Stimulated activated naive CD8-positive, alpha-beta T cell treated with anti-CD3 and anti-CD28 coated beads, Interleukin-15, Interleukin-2, amounts not matched to agents 100 ng/mL and 50 ng/mL, for 24 hours (primary cell): Measurements from ENCODE around the gene FLII.

Experiments
- H3K27ac Mint-ChIP-seq: one replicate; pipeline ENCODE4 v1.8.0; 2021; ENCODE audit warnings: mild to moderate bottlenecking, mixed read lengths
- H3K27me3 Mint-ChIP-seq: one replicate; pipeline ENCODE4 v1.8.0; 2021; ENCODE audit warnings: mixed read lengths
- H3K36me3 Mint-ChIP-seq: one replicate; pipeline ENCODE4 v1.8.0; 2021; ENCODE audit warnings: low read depth, mixed read lengths
- H3K4me1 Mint-ChIP-seq: one replicate; pipeline ENCODE4 v1.8.0; 2021; ENCODE audit warnings: low read depth, mixed read lengths
- H3K4me3 Mint-ChIP-seq: one replicate; pipeline ENCODE4 v1.8.0; 2021; ENCODE audit warnings: mild to moderate bottlenecking, mixed read lengths
- H3K9me3 Mint-ChIP-seq: one replicate; pipeline ENCODE4 v1.8.0; 2021; ENCODE audit warnings: mixed read lengths

The FLII gene

GRCh38 chr17:18253947-18254821, 4.4 kb downstream of the FLII start:
- H3K27me3 Mint-ChIP-seq: no peaks in the 10 kb centered on the region
- H3K9me3 Mint-ChIP-seq: no peaks in the 10 kb centered on the region
- H3K4me1 Mint-ChIP-seq: peaks cover 23% of the 10 kb centered on the region
- H3K4me3 Mint-ChIP-seq: no peak overlapping the region
- peaks cover 37% of the 10 kb centered on the region for H3K36me3 Mint-ChIP-seq
- H3K27ac Mint-ChIP-seq: no peak overlapping the region

GRCh38 chr17:18253187-18253884, 5.2 kb downstream of the FLII start:
- H3K36me3 Mint-ChIP-seq: peaks cover 39% of the 10 kb centered on the region
- peaks cover 23% of the 10 kb centered on the region for H3K4me1 Mint-ChIP-seq
- H3K27me3 Mint-ChIP-seq: no peaks in the 10 kb centered on the region
- no peak overlapping the region for H3K4me3 Mint-ChIP-seq
- no peaks in the 10 kb centered on the region for H3K9me3 Mint-ChIP-seq
- H3K27ac Mint-ChIP-seq: no peak overlapping the region

GRCh38 chr17:18252160-18252559, 6.4 kb downstream of the FLII start:
- peaks cover 15% of the 10 kb centered on the region for H3K4me1 Mint-ChIP-seq
- no peak overlapping the region for H3K27ac Mint-ChIP-seq
- no peak overlapping the region for H3K4me3 Mint-ChIP-seq
- H3K27me3 Mint-ChIP-seq: no peaks in the 10 kb centered on the region
- peaks cover 45% of the 10 kb centered on the region for H3K36me3 Mint-ChIP-seq
- no peaks in the 10 kb centered on the region for H3K9me3 Mint-ChIP-seq

DNA sequence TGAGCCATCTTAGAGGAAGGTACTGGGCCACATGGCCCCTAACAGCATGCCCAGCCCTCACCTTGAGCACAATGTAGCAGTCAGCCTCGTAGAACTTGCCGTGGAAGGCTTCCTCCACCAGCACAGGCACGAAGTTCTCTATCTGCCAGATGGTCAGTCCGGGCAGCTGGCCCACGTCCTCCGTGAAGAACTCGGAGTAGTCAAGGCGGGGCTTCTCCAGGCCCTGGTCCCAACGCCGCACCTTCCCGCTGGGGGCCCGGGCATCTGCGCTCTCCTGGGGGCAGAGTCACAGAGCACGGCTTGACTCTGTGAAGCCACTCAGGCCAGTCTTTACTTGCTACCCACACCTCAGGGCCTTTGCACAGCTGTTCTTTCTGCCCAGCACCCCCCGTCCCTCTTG, 7.3 kb downstream of the FLII start:
- Mint-ChIP-seq H3K4me1 (peaks cover 6% of the 10 kb centered on the region), H3K27me3 (no peaks in the 10 kb centered on the region), H3K9me3 (no peaks in the 10 kb centered on the region), H3K4me3 (no peak overlapping the region), H3K27ac (no peak overlapping the region), H3K36me3 (peaks cover 47% of the 10 kb centered on the region)

DNA sequence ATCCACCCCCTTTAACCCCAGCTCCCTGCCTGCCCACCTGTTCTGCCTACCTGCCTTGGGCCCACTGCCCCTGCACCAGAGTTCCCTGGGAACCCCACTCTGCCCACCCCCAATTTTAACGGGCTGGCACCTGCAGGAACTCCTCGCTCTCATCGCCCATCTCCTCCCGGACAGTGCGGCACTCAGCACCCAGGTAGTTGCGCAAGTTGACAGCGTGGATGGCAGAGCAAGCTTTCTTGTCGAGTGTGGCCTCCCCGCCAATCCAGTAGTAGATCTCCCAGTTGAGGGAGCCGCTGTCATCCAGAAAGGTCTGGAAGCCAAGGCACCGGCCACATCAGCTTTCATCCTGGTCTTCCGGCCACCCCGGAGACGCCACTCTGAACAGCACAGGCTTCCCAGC, 7.8 kb downstream of the FLII start:
- peaks cover 3% of the 10 kb centered on the region for H3K4me1 Mint-ChIP-seq
- peaks cover 42% of the 10 kb centered on the region for H3K36me3 Mint-ChIP-seq
- no peak overlapping the region for H3K4me3 Mint-ChIP-seq
- H3K27me3 Mint-ChIP-seq: no peaks in the 10 kb centered on the region
- H3K9me3 Mint-ChIP-seq: no peaks in the 10 kb centered on the region
- no peak overlapping the region for H3K27ac Mint-ChIP-seq

DNA sequence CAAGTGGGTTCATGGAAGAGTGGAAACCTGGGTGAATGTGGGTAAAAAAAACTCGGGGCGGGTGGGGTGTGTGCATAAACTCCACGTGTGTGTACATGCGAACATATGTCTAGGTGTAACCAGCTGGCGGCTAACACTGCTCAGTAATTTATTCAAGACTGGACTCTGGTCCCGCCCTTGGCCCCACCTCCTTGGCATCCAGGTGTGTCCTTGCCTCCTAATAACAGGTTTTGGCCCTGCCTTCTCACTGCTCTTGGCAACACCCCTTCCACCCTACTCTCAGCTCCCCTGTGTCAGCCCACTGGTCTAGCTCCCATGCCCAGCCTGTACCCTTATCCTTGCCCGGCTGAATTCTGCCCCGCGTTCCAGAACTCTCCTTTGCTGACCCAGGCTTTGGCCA, 8.3 kb downstream of the FLII start:
- H3K27ac Mint-ChIP-seq: no peak overlapping the region

DNA sequence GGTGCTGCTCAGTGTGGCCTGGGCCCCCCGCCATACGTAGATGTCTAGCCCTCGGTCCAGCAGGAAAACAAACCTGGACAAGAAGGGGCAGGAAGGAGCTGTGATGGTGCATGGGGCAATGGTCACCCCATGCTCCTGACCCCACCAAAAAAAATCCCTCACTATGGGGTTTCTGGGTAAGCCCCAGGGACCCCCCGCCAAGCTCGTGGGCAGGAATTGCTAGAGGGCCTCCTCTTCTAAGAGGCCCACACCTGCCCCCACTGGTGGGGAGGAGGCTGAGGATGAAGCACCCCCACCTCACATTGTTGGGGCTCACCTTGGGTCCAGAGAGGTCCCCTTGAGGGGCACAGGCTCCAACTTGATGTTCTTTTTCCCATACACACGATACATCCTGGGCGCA, 9.7 kb downstream of the FLII start:
- Mint-ChIP-seq H3K36me3 (peaks cover 39% of the 10 kb centered on the region), H3K4me1 (no peaks in the 10 kb centered on the region), H3K27me3 (no peaks in the 10 kb centered on the region), H3K27ac (no peak overlapping the region), H3K9me3 (no peaks in the 10 kb centered on the region), H3K4me3 (no peak overlapping the region)

More for the DNA sequence above, 8.3 kb downstream of the FLII start:
- no peaks in the 10 kb centered on the region for H3K27me3 Mint-ChIP-seq
- no peak overlapping the region for H3K4me3 Mint-ChIP-seq
- H3K36me3 Mint-ChIP-seq: peaks cover 41% of the 10 kb centered on the region
- H3K4me1 Mint-ChIP-seq: peaks cover 2% of the 10 kb centered on the region
- no peaks in the 10 kb centered on the region for H3K9me3 Mint-ChIP-seq

- H3K27ac Mint-ChIP-seq: no peak overlapping the region
- H3K36me3 Mint-ChIP-seq: peaks cover 35% of the 10 kb centered on the region
- no peaks in the 10 kb centered on the region for H3K9me3 Mint-ChIP-seq
- H3K4me3 Mint-ChIP-seq: no peak overlapping the region
- H3K4me1 Mint-ChIP-seq: no peaks in the 10 kb centered on the region
- H3K27me3 Mint-ChIP-seq: no peaks in the 10 kb centered on the region
Measured at GRCh38 chr17:18248300-18248731, 10.2 kb downstream of the FLII start.

DNA sequence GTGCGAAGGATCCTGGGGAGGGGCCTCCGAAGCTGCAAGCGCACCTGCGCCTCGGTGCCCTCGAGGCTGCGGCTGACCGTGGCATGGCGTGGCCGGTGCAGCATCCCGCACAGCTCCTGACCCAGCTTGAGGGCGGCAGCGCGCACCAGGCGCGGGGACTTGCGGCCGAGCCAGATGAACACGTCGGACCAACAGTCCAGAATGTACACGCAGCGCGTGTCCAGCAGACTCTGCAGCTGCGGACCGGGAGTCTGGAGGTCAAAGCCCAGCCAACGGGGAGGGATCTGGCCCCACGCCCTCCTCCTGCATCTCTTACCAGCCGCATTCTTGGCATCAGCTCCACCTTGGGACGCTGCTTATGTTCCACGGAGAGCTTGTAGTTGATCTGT, 10.9 kb downstream of the FLII start:
- H3K36me3 Mint-ChIP-seq: peaks cover 29% of the 10 kb centered on the region
- no peaks in the 10 kb centered on the region for H3K27me3 Mint-ChIP-seq
- no peak overlapping the region for H3K4me3 Mint-ChIP-seq
- H3K4me1 Mint-ChIP-seq: no peaks in the 10 kb centered on the region
- H3K9me3 Mint-ChIP-seq: no peaks in the 10 kb centered on the region
- H3K27ac Mint-ChIP-seq: no peak overlapping the region

- peaks cover 29% of the 10 kb centered on the region for H3K36me3 Mint-ChIP-seq
- no peak overlapping the region for H3K27ac Mint-ChIP-seq
- no peaks in the 10 kb centered on the region for H3K9me3 Mint-ChIP-seq
- H3K4me3 Mint-ChIP-seq: no peak overlapping the region
- H3K4me1 Mint-ChIP-seq: no peaks in the 10 kb centered on the region
- H3K27me3 Mint-ChIP-seq: no peaks in the 10 kb centered on the region
Measured at GRCh38 chr17:18246880-18247612, 11.5 kb downstream of the FLII start.

DNA sequence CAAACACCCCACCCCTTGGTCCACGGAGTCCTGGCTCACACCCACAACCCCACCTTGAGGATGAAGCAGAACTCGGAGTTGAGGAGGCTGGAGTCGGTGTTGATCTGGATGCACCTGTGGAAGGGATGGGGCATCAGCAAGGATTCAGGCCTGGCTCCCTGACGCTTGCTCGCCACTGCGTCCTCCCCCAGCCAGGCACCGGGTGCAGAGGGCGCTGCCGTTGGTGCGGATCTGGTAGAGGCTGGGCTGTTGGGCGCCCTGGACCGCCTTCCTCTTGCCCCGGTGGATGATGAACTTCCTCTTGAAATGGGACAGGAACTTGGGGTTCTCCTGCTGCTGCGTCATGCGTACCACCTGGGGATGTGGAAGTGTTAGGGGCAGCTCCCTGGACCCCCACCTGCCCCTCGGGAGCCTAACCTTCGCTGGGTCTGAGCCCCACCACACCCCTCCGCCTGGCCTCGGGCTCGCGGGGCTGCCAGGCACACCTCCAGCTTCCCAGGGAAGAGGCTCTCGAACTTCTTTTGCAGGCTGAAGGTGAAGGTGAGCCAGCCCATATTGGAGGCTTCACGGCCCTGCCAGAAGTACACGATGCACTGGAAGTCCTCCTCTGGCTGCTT, 12.3 kb downstream of the FLII start:
- Mint-ChIP-seq H3K4me3 (no peak overlapping the region), H3K36me3 (peaks cover 23% of the 10 kb centered on the region), H3K4me1 (no peaks in the 10 kb centered on the region), H3K27ac (no peak overlapping the region), H3K27me3 (no peaks in the 10 kb centered on the region), H3K9me3 (no peaks in the 10 kb centered on the region)

DNA sequence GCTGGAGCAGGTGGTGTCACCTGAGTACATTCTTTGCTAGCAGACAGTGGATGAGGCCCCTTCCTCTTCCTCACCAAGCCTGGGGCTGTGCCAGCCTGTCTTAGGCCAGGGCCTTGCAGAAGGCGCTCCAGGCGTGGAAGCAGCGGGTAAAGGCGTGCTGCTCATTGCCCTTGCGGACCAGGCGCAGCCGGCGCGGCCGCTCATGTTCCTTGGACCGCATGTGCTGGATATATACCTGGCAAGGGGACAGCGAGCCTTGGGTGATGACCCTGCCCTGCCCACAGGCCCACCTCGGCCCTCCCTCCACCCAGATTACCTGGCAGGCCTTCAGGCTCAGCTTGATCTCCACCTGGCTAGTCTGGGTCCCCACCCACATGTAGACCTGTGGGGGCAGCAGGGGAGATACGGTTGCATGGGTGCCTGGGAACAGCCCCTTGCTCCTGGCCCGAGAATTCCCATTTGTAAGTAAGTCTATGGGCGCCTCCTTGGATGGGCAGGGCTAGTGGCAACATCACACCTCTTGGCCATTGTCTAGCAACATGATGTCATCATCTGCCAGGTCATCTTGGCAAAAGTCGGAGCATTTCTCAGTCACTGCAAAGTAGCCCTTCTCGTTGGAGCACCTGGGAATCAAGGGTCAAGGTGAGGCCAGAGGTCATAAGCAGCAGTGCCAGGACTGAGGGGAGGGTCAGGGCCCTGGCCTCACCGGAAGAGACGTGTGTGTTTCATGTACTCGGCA, 13.3 kb downstream of the FLII start:
- Mint-ChIP-seq H3K27me3 (no peaks in the 10 kb centered on the region), H3K9me3 (no peaks in the 10 kb centered on the region), H3K4me1 (no peaks in the 10 kb centered on the region), H3K27ac (no peak overlapping the region), H3K4me3 (no peak overlapping the region), H3K36me3 (peaks cover 16% of the 10 kb centered on the region)

DNA sequence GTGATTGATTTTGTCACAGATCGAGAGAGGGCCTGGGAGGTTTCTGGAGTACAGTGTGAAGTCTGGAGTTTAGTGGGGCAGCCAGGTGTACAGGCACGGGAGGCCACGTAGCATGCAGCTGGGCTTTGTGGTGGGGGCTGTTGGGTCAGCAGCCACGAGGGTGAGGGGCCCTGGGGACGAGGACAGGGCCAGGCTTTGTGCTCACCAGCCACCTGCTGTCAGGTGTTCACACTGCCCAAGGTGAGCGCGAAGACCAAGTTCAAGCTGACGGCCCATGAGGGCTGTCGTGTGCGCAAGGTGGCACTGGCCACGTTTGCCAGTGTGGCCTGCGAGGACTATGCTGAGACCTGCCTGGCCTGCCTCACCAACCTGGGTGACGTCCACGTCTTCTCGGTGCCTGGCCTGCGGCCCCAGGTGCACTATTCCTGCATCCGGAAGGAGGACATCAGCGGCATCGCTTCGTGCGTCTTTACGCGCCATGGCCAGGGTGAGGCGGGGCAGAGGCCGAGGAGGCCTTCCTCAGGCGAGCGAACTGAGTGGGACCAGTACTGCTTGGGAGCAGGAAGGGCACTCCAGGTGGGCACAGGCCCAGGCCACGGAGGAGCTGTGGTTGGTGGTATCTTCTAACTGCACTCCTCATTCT, 17.2 kb downstream of the FLII start:
- H3K4me1 Mint-ChIP-seq: no peaks in the 10 kb centered on the region
- H3K4me3 Mint-ChIP-seq: no peak overlapping the region
- peaks cover 8% of the 10 kb centered on the region for H3K36me3 Mint-ChIP-seq
- H3K27ac Mint-ChIP-seq: no peak overlapping the region
- H3K9me3 Mint-ChIP-seq: no peaks in the 10 kb centered on the region
- no peaks in the 10 kb centered on the region for H3K27me3 Mint-ChIP-seq

DNA sequence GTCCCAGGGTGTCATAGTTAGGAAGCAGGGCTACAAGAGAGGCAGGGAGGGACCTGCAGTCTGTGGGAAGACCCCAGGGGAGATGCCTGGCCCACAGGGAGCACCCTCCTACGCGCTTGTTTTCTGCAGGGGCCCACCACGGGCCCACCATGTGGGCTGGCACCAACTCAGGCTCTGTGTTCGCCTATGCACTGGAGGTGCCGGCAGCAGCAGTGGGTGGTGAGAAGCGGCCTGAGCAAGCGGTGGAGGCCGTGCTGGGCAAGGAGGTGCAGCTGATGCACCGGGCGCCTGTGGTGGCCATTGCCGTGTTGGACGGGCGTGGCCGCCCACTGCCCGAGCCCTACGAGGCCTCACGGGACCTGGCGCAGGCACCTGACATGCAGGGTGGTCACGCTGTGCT, 18.1 kb downstream of the FLII start:
- Mint-ChIP-seq H3K36me3 (peaks cover 7% of the 10 kb centered on the region), H3K27me3 (no peaks in the 10 kb centered on the region)

More for the DNA sequence above, 18.1 kb downstream of the FLII start:
- Mint-ChIP-seq H3K9me3 (no peaks in the 10 kb centered on the region), H3K4me3 (no peak overlapping the region), H3K4me1 (peaks cover 8% of the 10 kb centered on the region), H3K27ac (no peak overlapping the region)
